ENCODE measurements around the gene KCNIP4.

KCNIP4 gene

GRCh38 chr4:21763855-21764254, 184.7 kb downstream of the KCNIP4 start:
- TF ChIP-seq CTCF (conservative IDR thresholded peaks at IDR 0.05; ENCODE audit: low read depth, low read length): no peak
- no peak for DNase-seq (ENCODE audit: low read depth)
- H3K4me3 ChIP-seq (ENCODE audit: low read depth, low read length): no peak overlapping the region

- H3K4me3 ChIP-seq (ENCODE audit: low read depth, low read length): no peak overlapping the region
- TF ChIP-seq CTCF (conservative IDR thresholded peaks at IDR 0.05; ENCODE audit: low read depth, low read length): no peak
Observed at GRCh38 chr4:21757248-21757647, 191.3 kb downstream of the KCNIP4 start.

GRCh38 chr4:21753084-21753760, 195.3 kb downstream of the KCNIP4 start:
- no peak for TF ChIP-seq CTCF (conservative IDR thresholded peaks at IDR 0.05; ENCODE audit: low read depth, low read length)
- DNase-seq (ENCODE audit: low read depth): peak; percentile 59
- H3K4me3 ChIP-seq (ENCODE audit: low read depth, low read length): no peak overlapping the region

More at GRCh38 chr4:21757248-21757647, 191.3 kb downstream of the KCNIP4 start:
- DNase-seq (ENCODE audit: low read depth): no peak

- peak; percentile 23 for DNase-seq (ENCODE audit: low read depth)
- no peak for TF ChIP-seq CTCF (conservative IDR thresholded peaks at IDR 0.05; ENCODE audit: low read depth, low read length)
- H3K4me3 ChIP-seq (ENCODE audit: low read depth, low read length): no peak overlapping the region
Observed at GRCh38 chr4:21752616-21753015, 196.0 kb downstream of the KCNIP4 start.

- no peak for TF ChIP-seq CTCF (conservative IDR thresholded peaks at IDR 0.05; ENCODE audit: low read depth, low read length)
- no peak for DNase-seq (ENCODE audit: low read depth)
Observed at GRCh38 chr4:21749924-21750323, 198.6 kb downstream of the KCNIP4 start.

GRCh38 chr4:21749412-21749811, 199.2 kb downstream of the KCNIP4 start:
- no peak for DNase-seq (ENCODE audit: low read depth)
- TF ChIP-seq CTCF (conservative IDR thresholded peaks at IDR 0.05; ENCODE audit: low read depth, low read length): no peak
- H3K4me3 ChIP-seq (ENCODE audit: low read depth, low read length): no peak overlapping the region

More at GRCh38 chr4:21749924-21750323, 198.6 kb downstream of the KCNIP4 start:
- no peak overlapping the region for H3K4me3 ChIP-seq (ENCODE audit: low read depth, low read length)

GRCh38 chr4:21744046-21744445, 204.5 kb downstream of the KCNIP4 start:
- H3K4me3 ChIP-seq (ENCODE audit: low read depth, low read length): no peak overlapping the region
- TF ChIP-seq CTCF (conservative IDR thresholded peaks at IDR 0.05; ENCODE audit: low read depth, low read length): no peak
- peak; percentile 3 for DNase-seq (ENCODE audit: low read depth)

Measured in choroid plexus epithelial cell (primary cell).